Stimulated activated CD8-positive, alpha-beta memory T cell treated with anti-CD3 and anti-CD28 coated beads, Interleukin-4, amount 100 ng/mL, for 48 hours (primary cell): Measurements from ENCODE around the gene RUNX2.

Source experiments
- DNase-seq: peaks from one replicate; pipeline ENCODE4 v3.0.0-alpha.2; 2020

RUNX2 gene

DNA sequence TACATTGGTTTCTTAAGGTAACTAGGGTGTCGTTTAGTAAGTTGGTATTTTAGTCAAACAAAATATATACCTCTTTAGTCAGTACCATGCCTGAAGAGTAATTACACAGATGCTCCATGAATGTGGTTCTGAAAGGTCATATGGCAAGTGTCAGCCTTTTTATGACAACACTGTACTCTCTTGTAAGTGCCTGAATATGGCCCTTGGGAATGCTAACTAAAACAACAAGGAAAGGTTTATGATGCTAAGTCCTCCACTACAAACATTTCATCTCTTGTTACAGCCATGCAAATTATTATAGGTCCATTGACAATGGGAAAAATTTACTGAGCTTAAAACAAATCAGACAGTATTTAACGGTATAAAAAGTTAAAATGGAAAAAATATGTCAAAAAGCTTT, 88.6 kb downstream of the RUNX2 start:
- no peak for DNase-seq

DNA sequence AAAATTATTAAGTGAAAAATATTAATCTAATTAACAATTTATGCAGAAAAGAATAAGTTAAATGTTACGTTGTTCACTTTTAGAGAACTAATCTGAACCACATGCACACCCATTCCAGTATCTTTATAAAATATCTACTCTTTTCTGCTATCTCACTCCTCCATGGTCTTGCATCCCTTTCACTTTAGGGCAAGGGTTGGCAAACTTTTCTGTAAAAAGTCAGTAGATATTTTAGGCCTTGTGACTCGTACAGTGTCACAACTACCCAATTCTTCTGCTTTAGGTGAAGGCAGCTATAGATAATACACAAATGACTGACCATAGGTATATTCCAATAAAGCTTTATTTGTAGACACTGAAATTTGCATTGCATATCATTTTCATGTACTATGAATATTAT, 89.3 kb downstream of the RUNX2 start:
- no peak for DNase-seq

DNA sequence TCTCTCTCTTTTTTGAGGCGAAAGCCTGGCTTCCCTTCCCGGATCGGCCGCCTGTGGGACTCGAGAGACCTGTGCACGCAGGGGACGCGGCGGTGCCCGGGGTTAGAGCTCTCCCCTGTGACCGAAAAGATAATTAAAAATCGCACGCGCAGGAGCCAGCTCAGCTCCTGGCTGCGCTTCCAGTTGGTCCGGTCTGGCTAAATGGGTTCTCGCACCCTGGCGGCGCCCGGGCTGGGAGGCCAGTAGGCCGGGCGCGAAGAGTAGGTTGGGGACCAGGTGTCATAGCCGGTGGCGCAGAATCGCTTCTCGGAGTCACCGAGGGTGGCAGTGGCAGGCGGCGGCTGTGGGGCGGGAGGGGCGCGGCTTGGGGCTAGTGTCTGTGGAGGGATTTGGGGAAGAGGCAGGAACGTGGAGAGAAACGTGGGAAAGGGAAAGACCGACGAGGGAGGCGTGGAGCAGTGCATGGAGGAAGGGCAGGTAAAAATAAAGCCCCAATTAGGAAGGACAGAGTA, 91.5 kb downstream of the RUNX2 start:
- DNase-seq = peak; percentile 82

GRCh38 chr6:45420083-45420908, 92.2 kb downstream of the RUNX2 start:
- DNase-seq = peak; percentile 76

- DNase-seq = no peak
Measured at GRCh38 chr6:45420909-45421708, 93.0 kb downstream of the RUNX2 start.

- peak; percentile 75 for DNase-seq
Measured at GRCh38 chr6:45421709-45422502, 93.8 kb downstream of the RUNX2 start.

DNA sequence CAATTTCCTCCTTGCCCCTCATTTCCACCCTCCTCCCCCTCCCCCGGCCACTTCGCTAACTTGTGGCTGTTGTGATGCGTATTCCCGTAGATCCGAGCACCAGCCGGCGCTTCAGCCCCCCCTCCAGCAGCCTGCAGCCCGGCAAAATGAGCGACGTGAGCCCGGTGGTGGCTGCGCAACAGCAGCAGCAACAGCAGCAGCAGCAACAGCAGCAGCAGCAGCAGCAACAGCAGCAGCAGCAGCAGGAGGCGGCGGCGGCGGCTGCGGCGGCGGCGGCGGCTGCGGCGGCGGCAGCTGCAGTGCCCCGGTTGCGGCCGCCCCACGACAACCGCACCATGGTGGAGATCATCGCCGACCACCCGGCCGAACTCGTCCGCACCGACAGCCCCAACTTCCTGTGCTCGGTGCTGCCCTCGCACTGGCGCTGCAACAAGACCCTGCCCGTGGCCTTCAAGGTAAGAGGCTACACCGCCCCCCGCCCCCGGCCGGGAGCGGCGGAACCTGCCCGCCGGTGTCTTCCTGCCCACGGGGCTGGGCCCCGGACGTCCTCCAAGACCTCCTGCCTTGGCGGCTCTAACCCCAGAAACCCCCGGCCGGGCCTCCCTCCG, 94.5 kb downstream of the RUNX2 start:
- no peak for DNase-seq

DNA sequence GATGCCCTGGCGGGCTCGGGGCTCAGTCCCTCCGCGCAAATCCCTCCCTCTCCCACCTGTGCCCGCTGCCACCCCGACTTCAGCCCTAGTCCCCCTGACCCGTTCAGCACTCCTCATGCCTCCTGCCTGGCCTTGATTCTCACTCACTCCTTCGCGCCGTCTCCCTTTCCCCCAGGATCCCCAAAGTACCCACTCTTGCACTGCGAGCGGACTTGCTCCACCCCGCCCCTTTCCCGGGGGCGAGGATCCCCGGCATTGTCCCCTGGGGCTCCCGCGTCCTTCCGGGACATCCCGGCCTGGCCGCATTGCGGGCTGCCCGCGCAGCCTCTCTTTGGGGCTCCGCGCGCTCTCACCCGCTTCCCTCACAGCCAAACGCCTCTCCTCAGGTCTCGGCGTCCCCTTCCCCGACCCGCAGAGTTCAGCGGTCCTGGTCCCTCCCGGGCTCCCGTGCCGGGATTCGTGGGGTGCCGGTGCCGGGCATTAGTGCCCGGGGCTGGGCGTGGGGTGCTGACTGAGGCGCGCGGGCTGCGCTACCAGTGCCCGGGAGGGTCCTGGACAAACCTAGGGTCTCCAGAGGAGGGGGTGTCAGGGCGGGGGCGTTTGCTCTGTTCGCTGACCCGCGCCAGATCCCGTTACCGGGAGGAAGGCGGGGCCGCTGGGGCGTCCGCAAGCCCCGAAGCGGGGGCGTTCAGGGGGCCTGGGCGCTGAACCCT, 95.1 kb downstream of the RUNX2 start:
- DNase-seq = peak; percentile 74

DNA sequence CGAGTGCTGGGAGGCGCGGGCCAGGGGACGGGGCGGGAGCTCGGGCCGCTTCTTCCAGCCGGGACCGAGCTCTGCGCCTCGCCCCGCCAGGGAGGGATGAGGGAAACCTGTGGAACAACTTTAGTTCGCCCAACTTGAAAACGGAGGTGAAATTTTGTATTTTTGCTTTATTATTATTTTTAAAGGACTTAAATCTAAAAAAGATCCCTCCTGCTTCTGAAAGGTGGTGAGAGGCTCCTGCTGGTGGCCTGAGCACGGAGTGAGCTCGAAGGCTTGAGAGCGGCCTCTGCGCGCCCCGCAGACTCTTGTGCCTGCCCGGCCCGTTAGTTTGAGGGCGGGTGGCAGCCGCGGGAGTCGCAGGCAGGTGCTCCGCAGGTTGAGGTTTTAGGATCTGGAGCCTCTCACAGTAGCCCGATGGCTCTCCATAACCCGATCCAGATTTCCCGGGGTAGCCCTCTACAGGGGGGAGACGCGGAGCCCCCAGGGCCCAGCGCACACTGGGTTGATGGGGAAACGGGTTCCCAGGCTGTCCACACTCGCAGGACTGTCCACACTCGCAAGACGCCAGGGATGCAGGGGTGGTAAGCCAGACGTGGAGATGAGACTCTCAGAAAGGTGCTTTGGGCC, 95.8 kb downstream of the RUNX2 start:
- DNase-seq = peak; percentile 49

DNA sequence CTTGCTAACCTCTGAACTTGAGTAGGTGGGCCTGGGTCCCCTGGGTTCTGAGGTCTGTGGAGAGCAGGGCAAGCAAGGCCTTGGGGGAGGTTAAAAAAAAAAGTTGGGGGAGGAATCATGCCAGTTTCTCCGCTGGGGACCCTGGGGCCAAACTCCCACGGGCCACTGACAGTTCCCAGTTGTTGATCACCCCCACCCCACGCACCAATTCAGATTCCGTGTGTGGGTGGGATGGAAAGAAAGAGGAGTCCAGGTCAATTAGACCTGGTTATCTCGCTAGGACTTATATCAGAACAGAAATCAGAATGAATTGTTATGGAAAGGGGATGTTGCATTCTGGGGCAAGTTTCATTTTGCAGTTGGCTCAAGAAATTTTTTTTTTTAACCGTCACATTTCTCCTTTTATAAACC, 96.3 kb downstream of the RUNX2 start:
- peak; percentile 69 for DNase-seq

- DNase-seq = no peak
Measured at GRCh38 chr6:45426251-45426650, 98.1 kb downstream of the RUNX2 start.

GRCh38 chr6:45427726-45428125, 99.6 kb downstream of the RUNX2 start:
- no peak for DNase-seq

- DNase-seq = no peak
Measured at GRCh38 chr6:45428727-45429126, 100.6 kb downstream of the RUNX2 start.

- no peak for DNase-seq
Measured at GRCh38 chr6:45430590-45431202, 102.6 kb downstream of the RUNX2 start.

DNA sequence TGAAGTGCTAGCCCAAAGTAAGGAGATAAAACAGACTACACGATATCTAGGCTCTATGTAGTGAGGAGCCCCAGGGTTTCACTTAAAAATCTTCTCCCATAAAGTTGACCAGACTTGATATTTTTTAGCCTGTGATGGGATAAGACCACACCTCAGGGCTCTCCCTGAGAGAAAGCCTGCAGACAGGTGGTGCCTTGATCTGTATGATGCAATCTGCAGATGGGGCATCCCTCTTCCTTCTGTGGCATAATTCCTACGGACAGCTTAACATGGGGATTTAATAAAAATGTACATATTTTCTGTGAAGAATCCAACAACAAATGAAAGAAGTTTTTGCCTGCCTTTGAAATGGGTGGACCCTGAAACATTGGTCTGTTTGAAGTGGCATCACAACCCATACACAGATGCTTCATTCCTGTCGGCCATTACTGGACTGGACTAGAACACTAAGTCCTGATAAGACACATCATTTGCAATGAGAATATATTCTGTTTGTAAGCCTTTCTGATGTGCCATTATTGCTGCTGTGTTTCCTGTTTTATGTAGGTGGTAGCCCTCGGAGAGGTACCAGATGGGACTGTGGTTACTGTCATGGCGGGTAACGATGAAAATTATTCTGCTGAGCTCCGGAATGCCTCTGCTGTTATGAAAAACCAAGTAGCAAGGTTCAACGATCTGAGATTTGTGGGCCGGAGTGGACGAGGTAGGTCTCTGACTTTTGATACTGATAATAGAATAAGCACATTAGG, 103.4 kb downstream of the RUNX2 start:
- no peak for DNase-seq

DNA sequence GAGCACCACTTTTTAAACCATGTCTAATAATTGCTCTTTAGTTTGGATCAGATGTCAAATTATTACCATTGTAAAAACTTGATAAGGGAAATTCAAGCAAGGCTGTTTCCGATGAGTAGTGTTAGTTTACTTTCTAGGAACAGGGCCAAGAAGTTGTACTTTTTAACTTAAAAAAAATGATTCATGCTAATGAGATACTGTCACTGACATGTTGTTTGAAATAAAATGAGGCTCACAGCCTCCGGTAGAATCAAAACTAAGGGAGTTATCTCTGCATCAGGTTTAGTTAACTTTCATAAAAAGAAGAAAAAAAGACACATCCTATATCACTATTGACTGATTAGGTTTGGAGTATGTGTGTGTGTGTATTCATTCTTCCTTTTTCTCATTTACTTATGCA, 104.8 kb downstream of the RUNX2 start:
- DNase-seq = no peak

GRCh38 chr6:45433533-45434380, 105.6 kb downstream of the RUNX2 start:
- no peak for DNase-seq

DNA sequence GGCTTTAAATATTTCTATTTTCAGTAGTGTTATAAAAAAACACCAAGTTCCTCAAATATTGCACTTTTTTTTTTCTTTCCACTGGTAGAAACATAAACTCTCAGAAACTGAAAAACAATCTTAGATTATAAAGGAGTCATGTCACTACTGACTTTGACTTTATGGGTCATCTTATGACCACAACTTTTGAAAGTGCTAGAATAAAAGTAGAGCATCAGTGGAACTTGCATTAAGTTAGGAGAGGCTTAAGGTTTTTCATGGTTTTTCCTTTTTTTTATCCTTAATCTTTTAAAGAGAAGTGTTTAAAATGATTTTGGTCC, 106.2 kb downstream of the RUNX2 start:
- no peak for DNase-seq
